D341Med (cell line): Measurements from ENCODE around the gene ST6GAL1.
"Not testable (repeated sequence)": the region's sequence is repeated elsewhere in the genome, so short reads cannot be mapped to it uniquely, and the experiment has no call there.

ENCODE experiments used
- DNase-seq: peaks from one replicate; pipeline ENCODE4 v3.0.0; 2012; ENCODE audit warnings: low spot score

ST6GAL1 gene

DNA sequence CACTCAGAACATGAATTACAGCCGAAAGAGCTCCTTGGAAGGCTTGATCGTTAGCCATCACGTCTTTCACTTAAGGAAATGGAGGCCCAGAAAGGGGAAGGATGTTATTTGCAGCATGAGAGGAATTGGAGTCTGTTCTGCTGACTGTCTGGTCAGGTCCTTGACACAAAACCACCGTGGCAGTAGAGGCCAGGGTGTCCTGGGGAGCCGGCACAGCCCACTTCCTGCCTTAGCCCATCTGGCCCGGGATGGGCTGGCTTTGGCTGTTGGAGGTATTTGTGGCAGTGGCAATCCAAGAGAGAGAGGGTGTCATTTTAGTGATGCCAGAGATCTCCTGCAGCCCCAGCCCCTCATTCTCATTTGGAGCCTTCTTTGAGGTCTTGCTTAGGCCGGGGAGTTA lies 37.4 kb downstream of the ST6GAL1 start:
- no peak for DNase-seq

DNA sequence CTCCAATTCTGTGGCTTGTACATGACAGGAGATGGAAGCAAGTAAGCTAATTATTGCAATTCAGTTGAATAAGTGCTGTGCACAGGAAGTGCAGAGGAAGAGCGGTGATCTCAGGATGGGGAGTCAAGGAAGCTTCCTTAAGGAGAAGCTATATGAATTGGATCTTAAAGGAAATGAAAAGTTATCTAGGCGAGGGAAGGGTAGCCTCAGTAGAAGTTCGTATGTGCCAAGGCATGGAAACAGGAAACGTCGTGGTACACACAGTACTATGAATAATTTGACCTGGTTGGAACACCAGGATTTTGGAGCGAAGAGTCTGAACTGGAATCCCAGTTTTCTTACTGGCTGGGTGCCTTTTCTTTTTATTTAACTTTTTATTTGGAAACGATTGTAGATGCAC lies 39.3 kb downstream of the ST6GAL1 start:
- no peak for DNase-seq

DNA sequence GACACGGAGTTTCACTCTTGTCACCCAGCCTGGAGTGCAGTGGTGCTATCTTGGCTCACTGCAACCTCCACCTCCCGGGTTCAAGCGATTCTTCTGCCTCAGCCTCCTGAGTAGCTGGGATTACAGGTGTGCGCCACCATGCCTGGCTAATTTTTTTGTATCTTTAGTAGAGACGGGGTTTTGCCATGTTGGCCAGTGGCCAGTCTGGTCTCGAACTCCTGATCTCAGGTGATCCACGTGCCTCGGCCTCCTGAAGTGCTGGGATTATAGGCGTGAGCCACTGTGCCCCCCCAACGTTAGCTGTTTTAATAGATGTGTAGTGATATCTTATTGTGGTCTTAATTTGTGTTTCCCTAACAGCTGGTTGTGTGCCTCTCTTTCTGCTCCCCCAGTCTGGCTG lies 40.8 kb downstream of the ST6GAL1 start:
- not testable (repeated sequence) for DNase-seq

DNA sequence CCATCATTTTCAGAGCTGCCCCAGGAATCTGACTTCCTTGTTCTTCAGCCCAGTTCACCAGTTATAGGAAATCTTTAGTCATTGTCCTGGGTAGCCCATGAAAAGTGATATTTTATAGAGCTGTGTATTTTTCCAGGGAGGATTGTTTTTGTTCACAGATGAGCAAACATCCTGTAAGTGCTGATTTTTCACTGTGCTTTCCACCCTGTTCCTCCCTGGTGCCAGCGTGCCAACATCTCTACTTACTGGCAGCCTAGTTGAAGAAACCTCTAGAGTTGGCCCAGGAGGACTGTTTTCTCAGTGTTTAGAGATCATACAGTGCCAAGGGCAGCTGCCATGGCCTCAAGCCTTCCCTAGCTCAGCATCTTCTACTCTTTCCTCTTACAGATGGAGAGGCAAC lies 41.3 kb downstream of the ST6GAL1 start:
- DNase-seq, result no peak

DNA sequence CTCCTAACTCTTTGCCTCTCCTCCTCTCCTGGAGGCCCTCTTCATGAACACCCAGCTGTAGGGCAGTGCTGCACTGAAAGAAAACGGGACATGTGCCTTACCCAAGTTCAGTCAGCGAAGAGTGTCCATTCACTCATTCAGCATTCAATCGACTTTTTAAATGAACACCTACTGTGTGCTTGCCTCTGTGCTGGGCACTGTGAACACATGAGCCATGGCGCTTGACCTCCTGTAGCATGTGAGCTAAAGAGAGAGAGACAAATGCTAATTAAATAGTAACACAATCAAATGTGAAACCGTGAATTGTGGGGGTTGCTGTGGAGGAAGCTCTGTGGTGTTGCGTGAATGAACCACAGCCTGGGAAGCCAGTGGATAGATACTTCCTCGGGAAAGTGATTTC lies 43.4 kb downstream of the ST6GAL1 start:
- no peak for DNase-seq

DNA sequence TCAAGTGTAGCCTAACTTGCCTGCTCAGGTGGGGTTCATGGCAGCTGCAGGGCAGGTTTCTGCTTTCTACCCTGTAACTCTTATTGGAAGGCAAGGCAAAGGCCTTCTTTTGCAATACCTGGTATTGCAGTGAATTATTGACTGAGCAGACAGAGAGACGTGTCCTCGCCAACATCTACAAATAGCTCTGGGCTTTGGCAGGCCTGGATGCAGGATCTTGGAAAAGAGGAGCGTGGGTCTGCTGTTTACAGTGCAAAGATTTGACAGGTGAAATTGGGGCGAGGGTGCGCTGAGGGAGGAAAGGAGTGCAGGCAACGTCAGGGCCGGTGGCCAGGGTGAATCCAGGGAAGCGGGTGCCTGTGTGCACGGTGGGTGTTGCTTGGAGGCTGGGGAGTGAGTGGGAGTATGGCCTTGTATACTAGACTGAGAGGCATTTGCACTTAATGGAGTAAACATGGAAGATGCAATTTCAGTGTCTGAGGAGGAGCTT lies 44.5 kb downstream of the ST6GAL1 start:
- no peak for DNase-seq

DNA sequence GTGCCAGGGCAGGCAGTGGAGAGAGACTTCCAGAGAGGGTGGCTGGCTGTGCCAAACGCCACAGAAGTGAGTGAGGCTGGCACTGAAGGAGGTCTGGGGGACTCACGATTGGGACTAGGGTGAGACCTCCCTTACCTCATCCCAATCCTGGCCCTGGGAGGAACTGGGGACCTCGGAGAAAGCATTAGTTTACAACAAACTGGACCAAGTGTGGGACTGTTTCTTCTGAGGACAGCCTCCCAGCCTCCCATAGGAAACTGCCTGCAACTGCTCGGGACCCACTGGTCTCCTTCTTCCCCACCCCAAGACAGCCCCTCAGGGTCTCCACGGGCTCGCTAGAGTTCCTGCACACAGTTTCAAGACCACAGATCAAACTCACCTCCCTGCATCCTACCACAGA lies 45.4 kb downstream of the ST6GAL1 start:
- DNase-seq, result no peak

DNA sequence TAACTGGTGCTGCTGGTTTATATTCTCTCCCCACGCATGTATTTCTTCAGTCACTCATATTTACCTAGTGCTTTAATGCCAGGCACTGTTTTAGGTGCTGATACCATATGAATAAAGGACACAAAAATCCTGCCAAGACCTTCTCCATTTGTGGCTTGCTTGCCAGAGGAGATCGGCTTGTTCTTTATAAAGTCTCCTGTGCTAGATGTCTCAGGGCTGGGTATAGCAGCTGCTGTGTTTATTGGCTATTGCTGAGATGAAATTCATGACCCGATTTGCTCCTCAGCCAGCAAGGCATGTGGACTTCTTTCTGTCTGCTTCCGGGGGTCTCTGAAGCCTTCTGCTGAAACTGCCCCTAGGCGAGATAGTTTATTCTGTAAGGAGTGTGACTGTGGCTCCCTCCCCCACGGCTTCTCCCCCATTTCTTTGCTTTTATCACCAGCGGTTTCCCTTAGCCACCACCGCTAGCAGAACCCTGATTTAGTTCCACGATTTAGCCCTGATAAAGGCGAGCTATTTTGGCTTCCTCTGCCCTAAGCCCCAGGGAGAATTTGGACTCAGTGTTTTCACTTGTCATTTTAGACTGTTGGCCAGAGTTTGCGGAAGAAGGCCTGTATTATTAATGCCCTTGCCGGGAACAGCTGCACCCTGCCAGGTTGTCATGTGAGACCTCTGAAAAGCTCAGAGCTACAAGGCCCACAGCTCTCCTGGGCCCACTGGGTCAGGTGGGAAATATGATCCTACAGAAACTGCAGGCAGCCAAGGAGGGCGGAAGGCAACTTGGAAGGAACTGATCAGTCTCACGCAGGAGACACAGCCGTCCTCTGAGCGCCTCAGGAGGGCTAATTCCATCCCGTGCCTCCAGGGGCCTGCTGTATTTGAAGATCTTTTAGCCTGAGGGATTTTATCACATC lies 46.8 kb downstream of the ST6GAL1 start:
- DNase-seq, result no peak

DNA sequence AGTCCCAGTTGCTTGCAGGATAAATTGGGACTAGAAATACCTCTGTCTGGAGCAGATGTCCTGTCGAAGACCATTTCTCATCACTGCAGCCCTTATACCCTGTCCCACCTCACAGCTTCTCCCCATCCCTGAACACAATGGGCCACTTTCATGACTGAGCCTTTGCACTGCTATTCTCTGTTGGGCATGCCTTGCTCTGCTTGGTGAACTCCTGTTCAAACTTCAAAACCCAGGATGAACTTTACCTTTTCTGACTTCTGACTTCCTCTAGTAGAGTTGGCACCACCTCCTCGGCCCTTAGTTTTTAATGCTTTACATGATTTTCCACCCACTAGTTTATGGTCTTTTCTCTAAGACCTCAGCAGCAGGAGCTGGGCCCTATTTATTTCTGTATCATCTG lies 48.4 kb downstream of the ST6GAL1 start:
- no peak for DNase-seq

DNA sequence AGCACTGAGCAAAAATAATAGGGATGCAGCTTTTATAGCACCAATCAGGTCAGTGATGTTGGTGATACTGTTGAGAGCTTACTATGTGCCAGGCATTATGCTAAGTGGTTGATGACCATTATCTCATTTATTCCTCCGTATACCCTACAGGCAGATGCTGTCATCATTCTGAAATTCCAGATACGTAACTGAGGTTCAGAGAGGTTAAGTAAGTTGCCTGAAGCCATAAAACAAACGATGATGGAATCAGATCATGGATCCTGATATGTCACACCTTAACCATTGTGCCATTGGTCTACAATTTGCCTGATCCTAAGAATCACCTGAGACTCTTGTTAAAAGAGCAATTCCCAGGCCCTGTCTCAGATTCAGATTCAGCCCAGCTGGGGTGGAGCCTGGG lies 49.5 kb downstream of the ST6GAL1 start:
- DNase-seq, result no peak

DNA sequence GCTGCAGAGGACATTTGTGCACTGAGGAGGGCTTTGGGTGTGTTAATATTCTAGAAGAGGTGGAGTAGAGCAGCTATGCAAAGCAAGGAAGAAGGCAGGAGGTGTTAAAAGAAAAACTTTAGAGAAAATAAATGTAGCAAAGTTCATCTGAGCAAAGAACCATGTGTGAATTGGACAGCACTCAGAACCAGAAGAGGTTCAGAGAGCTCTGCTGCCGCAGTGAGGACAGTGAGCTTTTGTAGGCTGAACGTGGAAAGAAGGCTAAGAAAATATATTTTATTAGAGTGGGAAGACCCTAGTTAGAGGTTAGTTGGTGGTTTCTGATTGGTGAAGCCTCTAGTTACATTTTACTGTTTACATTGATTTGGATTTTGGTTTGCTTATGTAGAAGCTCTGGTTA lies 50.7 kb downstream of the ST6GAL1 start:
- no peak for DNase-seq

DNA sequence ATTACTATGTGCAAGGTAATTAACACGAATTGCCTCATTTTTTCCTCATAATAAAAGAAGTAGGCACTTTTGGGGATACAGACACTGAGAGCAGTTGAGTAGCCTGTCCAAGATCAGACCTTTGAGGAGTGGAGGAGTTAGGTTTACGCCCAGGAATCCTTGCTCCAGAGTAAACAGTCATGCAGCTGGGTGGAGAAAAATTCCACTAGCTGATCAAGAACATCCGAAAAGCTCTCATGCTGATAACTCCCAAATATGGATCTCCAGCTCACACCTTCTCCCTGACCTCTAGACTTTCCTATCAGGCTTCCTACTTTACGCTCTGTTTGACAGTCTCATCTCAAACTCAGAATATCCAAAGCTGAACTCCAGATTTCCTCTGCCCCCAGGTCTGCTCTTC lies 53.3 kb downstream of the ST6GAL1 start:
- DNase-seq, result no peak

DNA sequence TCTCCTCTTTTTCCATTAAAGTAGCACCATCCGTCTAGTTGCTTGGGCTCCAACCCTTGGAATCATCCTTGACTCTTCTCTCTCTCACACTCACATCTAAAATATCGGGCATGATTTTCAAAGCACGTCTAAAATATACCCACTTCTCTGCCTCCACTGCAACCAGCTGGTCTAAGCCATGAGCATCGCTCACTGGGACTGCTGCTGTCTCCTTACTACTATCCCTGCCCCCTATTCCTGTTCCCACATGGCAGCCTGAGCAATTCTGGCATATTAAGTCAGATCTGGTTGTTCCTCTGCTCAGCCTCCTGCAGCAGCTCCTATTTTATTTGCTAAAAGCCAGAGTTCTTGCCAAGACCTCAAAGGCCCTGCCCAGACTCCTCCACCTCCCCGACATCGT lies 53.7 kb downstream of the ST6GAL1 start:
- DNase-seq, result no peak

DNA sequence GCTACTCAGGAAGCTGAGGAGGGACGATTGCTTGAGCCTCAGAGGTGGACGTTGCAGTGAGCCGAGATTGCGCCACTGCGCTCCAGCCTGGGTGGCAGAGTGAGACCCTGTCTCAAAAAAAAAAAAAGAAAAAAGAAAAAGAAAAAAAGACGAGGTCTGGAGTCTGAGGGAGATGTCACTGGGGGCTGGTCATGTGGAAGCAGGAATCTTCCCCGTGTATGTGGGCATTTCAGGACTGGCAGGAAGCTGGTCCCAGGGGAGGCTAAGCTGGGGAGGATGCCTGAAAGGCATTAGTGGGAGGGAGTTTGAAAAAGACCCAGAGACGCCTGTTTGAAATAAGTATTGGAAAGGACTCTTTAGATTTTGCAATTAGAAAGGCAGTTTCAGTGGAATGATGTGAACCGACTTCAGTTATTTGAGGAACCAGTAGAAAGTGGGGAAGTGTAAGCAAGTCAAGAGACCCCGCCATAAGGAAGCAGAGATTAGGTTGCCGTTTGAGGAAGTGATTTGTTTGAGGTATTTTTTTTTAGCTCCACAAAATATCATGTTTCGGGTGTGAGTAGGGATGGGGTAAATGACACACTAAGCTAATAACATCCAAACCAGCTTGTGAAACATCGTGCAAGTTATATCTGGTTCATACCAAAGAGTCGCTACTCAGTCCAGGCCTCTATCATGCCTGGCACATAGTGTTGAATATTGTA lies 55.5 kb downstream of the ST6GAL1 start:
- DNase-seq, result peak; percentile 56

DNA sequence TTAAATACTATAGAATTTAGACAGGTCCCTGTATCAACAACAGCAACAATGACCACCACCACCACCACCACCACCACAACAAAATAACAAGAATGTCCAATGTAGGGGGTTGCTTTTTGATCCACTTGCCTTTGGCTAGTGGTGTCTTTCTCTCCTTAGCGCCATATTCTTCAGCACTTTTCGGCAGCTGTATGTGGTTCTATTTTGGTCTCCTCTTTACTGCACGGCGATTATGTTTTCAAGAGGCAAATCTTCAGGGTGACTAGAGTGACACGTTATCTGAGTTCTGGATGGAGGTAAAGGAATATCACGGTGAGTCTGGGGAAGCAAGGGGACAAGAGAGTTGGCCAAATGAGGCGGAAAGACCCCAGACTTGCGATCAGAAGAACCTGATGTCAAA lies 56.1 kb downstream of the ST6GAL1 start:
- no peak for DNase-seq

DNA sequence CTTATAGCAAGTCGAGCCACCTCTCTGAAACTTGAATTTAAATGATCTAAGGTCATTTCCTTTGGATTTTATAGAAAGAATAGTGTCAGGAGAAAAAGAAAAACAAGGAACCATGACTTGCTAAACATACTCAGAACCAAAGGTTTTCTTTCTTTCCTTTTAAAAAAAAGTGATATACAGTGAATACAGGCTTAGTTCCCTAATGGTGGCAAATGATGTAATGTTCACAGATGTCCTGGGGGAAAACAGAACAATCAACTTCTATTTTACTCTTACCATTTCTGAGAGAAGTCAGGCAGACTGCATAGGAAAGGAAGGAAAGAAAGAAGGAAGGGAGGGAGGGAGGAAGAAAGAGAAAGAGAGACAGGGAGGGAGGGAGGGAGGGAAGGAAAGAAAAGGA lies 56.5 kb downstream of the ST6GAL1 start:
- DNase-seq, result no peak

DNA sequence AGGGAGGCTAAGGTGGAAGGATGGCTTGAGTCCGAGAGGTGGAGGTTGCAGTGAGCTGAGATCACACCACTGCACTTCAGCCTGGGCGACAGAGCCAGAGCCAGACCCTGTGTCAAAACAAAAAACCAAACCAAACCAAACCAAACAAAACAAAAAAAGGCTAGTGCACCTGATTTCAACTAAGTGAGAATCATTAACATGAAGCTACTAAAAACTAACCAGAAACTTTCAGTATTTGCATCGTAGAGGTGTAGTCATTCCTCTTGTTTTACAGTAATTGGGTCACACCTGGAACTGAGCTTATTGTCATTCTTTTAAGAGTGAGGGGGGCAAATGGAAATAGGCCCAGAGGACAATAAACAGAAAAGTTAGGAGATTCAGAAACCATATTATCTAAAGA lies 58.5 kb downstream of the ST6GAL1 start:
- no peak for DNase-seq

DNA sequence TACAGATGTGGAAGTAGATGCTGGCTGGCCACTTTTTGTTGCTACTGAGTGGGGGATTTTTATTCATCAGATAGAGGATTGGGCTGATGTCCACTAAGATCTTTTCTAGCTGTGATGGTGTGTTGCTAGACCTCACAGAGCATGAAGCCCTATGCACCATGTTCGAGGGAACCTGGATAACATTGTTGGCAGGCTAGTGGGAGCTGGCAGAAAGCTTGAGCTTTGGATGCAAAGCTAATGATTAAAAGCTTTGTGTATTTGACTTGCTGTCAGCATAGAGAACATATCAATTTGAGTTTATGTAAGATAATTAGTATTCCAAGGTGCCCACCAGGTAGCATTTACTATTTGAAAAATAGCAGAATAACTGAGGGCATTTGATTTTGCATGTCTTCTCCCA lies 59.1 kb downstream of the ST6GAL1 start:
- no peak for DNase-seq

DNA sequence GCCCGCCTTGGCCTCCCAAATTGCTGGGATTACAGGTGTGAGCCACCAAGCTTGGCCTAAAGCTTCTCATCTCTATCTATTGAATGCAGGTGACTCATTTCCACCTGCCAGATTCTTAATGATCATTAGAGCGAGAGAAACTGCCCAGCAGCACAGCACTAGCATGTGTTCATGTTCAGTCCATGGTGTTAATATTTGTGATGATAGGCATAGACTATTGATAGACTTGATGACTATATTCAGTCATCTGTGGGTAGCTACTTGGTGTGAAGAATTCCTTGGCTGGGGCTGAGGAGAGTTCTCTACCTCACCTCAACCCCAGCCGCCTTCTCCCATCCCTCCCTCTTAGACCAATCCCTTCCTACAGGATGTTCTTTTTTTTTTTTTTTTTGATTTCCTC lies 60.0 kb downstream of the ST6GAL1 start:
- DNase-seq, result no peak

DNA sequence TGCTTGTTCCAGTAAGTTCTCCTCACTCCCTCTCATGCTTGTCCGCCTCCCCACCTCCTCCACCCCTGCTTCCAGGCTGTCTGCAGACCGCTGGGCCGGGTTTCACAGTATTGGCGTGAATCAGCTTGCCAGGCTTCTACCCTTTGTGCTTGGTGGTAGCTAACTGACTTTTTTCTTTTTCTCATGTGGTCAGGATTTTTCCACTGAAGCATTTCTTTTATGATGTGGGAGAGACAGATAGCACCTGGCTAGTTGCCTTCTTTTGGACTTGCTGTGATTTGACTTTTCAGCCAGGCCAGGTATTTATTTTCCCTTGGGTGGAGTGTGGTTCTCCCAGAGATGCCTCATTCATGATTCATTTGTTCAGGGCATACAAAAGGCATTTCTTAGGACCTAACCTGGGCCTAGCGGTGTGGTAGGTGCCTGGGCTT lies 60.6 kb downstream of the ST6GAL1 start:
- no peak for DNase-seq

DNA sequence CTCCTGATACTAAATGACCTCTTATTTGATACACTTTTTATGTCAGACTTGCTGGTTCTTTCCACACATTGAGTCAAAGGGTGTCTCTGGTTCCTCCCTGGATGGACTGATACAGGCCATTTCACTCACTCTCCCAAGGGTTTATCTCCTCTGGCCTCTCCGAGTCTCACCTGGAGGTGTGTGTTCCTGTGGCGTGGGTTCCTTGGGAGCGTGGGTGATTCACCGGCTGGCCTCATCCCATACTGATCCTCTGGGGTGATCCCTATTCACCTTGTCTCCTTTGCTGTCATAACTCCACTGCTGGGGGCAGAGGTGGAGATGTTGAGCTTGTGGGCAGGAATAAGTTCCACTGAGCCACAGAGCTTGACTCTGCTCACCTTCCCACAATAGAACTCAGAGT lies 61.1 kb downstream of the ST6GAL1 start:
- no peak for DNase-seq

DNA sequence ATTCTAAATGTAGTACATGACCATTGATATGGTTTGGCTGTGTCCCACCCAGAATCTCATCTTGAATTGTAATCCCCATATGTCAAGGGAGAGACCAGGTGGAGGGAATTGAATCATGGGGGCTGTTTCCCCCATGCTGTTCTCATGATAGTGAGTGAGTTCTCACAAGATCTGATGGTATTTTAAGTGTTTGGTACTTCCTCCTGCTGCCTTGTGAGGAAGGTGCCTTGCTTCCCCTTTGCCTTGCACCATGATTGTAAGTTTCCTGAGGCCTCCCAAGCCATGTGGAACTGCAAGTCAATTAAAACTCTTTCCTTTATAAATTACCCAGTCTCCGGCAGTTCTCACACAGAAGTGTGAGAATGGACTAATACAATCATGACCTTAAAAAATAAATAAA lies 61.8 kb downstream of the ST6GAL1 start:
- not testable (repeated sequence) for DNase-seq

DNA sequence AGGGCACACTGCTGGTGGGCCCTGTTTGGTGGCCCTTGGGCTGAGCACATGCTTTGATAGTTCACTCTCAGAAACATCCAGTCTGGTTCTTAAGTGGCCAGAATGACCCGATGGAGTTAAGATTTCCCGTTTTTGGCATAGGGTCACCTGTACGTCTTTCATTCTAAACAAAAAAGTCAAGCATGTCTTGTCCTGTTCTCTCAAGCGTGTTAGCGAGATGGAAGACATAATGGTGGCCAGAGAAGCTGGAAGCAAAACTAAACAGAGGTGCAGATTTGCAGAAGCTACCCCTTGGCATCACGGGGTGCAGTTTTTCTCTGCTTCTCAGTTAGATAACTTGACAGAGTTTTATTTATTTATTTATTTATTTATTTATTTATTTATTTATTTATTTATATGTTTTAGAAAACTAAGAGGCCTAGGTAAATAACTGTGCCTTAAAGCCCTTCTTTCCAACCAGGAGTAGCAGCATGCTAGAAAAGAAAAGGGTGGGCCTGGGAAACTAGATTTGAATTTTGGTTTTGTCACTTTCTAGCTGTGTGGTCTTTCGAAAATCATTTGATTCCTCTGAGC lies 63.0 kb downstream of the ST6GAL1 start:
- no peak for DNase-seq
